Effector memory CD4-positive, alpha-beta T cell (primary cell): ENCODE measurements around the gene KCNQ4.

ENCODE experiments used
- DNase-seq, 3 donors: peaks; one replicate each; pipeline ENCODE4 v3.0.0-alpha.2; 2020
- H3K27ac ChIP-seq: 2 replicates; pipeline ENCODE4 v1.7.0; 2013; ENCODE audit warnings: mild to moderate bottlenecking, low read length, moderate library complexity; ENCODE audit not compliant: insufficient read depth, poor library complexity, severe bottlenecking
- H3K27me3 ChIP-seq: replicated peaks from 2 replicates; pipeline ENCODE4 v1.7.0; 2013; ENCODE audit warnings: mild to moderate bottlenecking, low read length; ENCODE audit not compliant: insufficient read depth, control insufficient read depth, poor library complexity, severe bottlenecking
- H3K36me3 ChIP-seq: 2 replicates; pipeline ENCODE4 v1.7.0; 2013; ENCODE audit warnings: mild to moderate bottlenecking, low read length, moderate library complexity; ENCODE audit not compliant: control insufficient read depth, insufficient read depth
- H3K4me1 ChIP-seq: 2 replicates; pipeline ENCODE4 v1.7.0; 2013; ENCODE audit warnings: low read length, mild to moderate bottlenecking; ENCODE audit not compliant: control insufficient read depth, insufficient read depth, poor library complexity, severe bottlenecking
- H3K4me3 ChIP-seq: 2 replicates; pipeline ENCODE4 v1.7.0; 2013; ENCODE audit warnings: low read length, low read depth, mild to moderate bottlenecking; ENCODE audit not compliant: insufficient read depth, poor library complexity, severe bottlenecking
- H3K9me3 ChIP-seq: 2 replicates; pipeline ENCODE4 v1.7.0; 2013; ENCODE audit warnings: mild to moderate bottlenecking, low read length, moderate library complexity; ENCODE audit not compliant: control insufficient read depth

The KCNQ4 gene

DNA sequence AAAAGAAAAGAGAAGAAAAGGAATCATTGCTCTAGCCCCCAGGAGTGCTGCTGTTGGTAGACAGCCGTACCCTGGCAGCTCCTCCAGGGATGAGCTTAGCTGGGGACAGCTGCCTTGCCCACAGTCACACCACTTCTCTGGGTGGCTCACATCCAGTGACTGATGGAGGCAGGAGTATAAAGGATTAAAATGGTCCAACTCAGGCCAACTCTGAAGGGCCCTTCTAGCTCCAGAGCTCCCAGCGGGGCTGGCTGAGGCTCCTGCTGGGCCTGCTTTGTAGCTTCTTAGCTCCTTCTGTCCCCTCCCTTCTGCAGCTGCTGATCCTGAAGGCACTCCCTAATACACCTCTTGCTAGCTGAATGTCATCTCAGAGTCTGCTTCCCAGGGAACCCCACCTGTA lies 74.2 kb downstream of the KCNQ4 start:
- H3K36me3 ChIP-seq: no peaks in the 10 kb centered on the region
- peaks cover 9% of the 10 kb centered on the region for H3K4me1 ChIP-seq
- H3K27me3 ChIP-seq: no peaks in the 10 kb centered on the region
- no peak overlapping the region for H3K27ac ChIP-seq
- no peaks in the 10 kb centered on the region for H3K9me3 ChIP-seq
- H3K4me3 ChIP-seq: no peak overlapping the region
- no peak for DNase-seq

DNA sequence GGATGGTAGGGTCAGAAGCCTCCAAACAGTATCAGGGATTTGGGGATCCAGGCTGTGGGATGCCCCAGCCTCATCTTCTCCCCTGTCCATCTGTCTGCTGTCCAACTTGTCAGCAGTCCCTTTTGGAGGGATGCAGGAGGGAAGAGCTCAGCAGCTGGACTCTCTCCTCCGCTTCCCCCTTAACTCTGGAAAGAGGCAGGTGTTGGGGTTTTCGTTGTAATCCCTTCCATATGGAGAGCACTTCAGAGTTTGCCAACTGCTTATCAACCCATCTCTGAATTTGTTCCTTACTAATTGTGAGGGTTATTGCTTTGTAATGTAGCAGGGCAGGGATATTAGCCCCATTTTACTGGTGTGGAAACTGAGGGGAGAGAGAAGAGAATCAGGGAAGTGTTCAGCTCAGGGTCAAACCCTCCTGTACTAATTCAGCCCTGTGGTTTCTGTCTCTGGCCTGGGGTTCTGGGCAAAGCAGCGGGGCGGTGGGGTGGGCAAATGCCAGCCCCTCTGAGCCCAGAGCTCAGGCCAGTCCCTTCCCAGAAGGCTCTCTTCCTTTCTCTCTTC lies 75.3 kb downstream of the KCNQ4 start:
- H3K27ac ChIP-seq: no peak overlapping the region
- H3K4me1 ChIP-seq: peaks cover 13% of the 10 kb centered on the region
- H3K4me3 ChIP-seq: no peak overlapping the region
- no peak for DNase-seq
- no peaks in the 10 kb centered on the region for H3K27me3 ChIP-seq
- no peaks in the 10 kb centered on the region for H3K9me3 ChIP-seq
- H3K36me3 ChIP-seq: no peaks in the 10 kb centered on the region

DNA sequence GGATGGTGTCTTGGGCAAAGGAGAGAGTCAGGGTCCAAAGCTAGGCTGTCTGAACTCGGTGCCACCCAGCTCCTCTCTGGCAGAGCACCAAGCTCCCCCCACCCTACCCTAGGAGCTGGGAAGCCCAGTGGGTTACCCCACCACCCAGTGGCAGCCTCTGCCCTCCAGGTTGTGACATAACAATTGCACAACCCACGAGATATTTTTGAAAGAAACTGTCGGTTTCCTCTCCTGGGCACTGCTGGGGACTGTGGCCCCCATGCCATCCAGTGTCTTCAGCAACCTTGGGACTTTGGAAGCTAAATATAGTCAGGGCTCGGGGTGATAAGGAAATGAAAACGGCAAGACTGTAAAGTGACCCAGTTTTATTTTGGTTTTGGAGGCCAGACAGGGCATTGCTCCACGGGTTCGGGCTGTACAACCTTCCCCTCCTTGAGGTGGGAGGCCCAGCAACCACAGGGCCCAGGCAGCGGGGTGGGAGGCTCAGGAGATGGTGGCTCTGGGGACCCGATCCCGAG lies 77.2 kb downstream of the KCNQ4 start:
- Histone ChIP-seq H3K27me3 (no peaks in the 10 kb centered on the region), H3K27ac (no peak overlapping the region), H3K4me3 (peak overlapping the region; percentile 32), H3K36me3 (no peaks in the 10 kb centered on the region), H3K4me1 (peaks cover 13% of the 10 kb centered on the region), H3K9me3 (no peaks in the 10 kb centered on the region)
- no peak for DNase-seq

DNA sequence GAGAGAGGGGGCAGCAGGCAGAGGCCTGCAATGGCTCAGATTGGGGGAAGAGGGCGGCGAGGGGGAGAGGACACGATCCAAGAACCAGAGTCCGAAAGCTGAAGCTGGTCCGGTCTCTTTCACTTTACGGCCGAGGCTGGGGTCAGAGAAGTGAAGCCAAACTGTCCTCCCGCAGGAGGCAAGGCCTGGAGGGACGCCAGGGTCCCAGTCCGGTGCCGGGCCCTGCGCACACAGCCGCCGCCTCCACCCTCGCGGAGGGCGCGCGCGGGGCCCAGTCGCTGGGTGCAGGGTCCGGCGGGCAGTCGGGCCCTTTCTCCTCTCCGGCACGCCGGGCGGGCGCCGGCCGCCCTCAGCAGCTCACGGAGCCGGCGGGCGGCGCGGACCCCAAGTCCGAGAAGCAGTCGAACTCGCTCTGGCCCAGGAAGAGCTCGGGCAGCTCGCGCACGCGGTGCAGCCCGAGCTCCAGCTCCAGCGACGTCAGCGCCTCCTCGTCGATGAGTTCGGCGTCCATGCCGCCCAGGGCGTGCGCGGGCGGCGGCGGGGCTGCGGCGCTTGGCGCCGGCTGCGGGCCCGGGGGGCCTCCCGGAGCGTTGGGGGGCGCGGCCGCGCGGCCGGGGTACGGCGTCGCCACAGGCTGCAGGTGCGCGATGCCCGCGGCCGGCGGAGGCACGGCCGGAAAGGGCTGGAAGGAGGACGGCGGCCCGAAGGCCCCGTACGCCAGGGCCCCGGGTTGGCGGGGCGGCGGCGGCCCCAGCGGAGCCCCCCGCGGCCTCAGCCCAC lies 77.8 kb downstream of the KCNQ4 start:
- DNase-seq: peak in 1 of 3 donors; percentile 3

DNA sequence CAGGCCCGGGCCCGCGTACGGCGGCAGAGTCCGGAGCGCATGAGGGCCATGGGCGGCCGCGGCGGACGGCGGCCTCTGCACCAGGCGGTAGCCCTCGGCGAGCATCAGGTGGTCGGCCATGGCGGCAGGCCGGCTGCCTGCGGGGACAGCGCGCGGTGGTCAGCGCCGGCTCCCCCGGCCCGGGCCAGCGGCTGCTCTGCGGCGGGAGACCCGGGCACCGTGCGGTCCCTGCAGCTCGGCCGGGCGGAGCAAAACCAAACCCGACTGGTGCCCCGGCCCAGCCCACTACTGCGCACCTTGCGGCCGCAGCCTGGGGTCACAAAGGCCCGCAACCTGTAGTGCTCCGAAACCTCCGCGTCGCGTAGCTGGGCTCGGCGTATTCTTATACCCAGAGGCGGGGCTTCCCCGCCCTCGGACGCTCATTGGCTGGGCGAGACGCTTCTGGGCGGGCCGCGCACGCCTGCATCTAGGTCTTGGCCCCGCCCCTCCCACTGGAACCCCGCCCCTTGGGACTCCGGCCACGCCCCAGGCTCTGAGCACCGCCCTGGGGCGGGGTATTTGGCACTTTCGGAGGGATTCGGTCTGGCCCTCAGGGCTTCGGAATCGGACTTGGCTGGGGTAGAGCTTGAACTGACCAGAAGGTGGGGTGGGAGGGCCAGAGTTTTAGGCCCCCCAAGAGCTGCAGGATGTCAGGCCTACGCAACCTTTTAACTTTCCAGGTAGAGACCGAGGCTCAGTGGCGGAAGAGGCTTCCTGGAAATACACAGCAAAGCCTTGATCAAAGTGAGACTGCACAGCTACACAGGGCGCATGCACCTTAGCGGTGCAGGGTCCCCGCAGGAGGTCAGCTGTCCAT lies 78.6 kb downstream of the KCNQ4 start, which contains the start of gene CITED4:
Gene CITED4 (minus strand): TSS at position 356 of the 856 bp plus-strand sequence. CDS start 236 bp downstream, at position 120.
- Histone ChIP-seq H3K4me3 (peak within 1 kb of the TSS; percentile 50), H3K27me3 (no peaks in the 10 kb centered on the region), H3K4me1 (peaks cover 13% of the 10 kb centered on the region), H3K27ac (peak within 1 kb of the TSS; percentile 61), H3K9me3 (no peaks in the 10 kb centered on the region), H3K36me3 (no peaks in the 10 kb centered on the region)
- DNase-seq: peak; percentile 93 to 96 (median 93)

More for the DNA sequence above, 77.8 kb downstream of the KCNQ4 start:
- Histone ChIP-seq H3K4me3 (peak overlapping the region; percentile 50), H3K9me3 (no peaks in the 10 kb centered on the region), H3K27me3 (no peaks in the 10 kb centered on the region), H3K36me3 (no peaks in the 10 kb centered on the region), H3K4me1 (peaks cover 13% of the 10 kb centered on the region), H3K27ac (peak overlapping the region; percentile 51)

DNA sequence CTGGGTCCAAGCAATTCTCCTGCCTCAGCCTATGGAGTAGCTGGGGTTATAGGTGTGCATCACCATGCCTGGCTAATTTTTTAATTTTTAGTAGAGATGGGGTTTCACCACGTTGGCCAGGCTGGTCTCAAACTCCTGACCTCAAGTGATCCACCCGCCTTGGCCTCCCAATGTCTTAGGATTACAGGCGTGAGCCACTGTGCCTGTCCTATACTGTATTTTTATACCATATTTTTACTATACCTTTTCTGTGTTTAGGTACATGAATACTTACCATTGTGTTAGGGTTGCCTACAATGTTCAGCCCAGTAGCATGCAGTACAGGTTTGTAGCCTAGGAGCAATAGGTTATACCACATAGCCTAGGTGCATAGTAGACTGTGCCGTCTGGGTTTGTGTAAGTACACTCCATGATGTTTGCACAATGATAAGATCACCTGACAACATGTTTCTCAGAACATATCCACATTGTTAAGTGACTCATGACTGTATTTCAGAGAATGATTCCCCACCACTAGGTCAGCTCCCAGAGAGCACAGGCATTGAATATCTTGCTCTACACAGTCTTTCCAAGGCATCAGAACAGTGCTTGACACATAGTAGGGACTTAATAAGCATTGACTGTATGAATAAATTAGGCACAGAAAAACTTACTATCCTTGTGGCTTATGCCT lies 84.6 kb downstream of the KCNQ4 start:
- H3K27me3 ChIP-seq: no peaks in the 10 kb centered on the region
- no peak for DNase-seq
- no peak overlapping the region for H3K4me3 ChIP-seq
- no peak overlapping the region for H3K27ac ChIP-seq
- H3K36me3 ChIP-seq: no peaks in the 10 kb centered on the region
- no peaks in the 10 kb centered on the region for H3K4me1 ChIP-seq
- no peaks in the 10 kb centered on the region for H3K9me3 ChIP-seq

DNA sequence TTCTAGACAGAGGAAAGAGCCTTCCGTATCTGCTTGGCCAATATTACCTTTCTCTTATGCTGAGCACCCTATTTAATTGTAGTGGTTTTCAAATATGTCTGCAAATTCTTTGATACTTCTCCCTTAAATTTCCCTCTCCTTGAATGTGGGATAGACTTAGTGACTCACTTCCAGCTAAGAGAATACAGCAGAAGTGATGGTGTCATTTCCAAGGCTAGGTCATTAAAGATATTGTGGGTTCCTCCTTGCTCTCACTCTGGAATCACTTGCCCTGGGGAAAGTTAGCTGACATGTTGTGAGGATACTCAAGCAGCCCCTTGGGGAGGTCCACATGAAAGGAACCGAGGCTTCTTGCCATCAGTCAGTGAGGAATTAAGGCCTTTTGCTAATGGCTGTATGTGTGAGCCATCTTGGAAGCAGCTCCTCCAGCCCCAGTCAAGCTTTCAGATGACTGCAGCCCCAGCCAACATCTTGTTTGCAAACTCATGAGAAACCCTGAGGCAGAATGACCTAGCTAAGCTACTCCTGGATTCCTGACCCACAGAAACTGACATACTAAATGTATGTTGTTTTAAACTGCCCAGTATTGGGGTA lies 86.6 kb downstream of the KCNQ4 start:
- Histone ChIP-seq H3K4me1 (peaks cover 3% of the 10 kb centered on the region), H3K27me3 (no peaks in the 10 kb centered on the region), H3K36me3 (no peaks in the 10 kb centered on the region), H3K9me3 (no peaks in the 10 kb centered on the region), H3K4me3 (no peak overlapping the region), H3K27ac (no peak overlapping the region)
- no peak for DNase-seq

DNA sequence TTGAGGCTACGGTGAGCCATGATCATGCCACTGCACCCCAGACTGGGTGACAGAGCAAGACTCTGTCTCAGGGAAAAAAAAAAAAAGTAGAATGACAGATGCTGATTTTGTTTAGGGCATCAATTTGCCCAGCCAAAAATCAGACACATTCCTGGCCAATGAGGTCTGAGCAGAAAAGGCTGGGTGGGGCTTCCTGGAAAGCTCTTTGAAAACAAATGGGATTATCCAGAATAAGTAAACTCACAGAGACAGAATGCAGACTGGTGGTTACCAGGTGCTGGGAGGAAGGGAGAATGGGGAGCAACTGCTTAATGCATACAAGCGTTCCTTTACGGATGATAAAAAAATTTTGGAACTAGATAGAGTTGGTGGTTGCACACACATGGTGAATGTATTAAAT lies 88.7 kb downstream of the KCNQ4 start:
- Histone ChIP-seq H3K4me1 (peaks cover 15% of the 10 kb centered on the region), H3K36me3 (no peaks in the 10 kb centered on the region), H3K27ac (no peak overlapping the region)

DNA sequence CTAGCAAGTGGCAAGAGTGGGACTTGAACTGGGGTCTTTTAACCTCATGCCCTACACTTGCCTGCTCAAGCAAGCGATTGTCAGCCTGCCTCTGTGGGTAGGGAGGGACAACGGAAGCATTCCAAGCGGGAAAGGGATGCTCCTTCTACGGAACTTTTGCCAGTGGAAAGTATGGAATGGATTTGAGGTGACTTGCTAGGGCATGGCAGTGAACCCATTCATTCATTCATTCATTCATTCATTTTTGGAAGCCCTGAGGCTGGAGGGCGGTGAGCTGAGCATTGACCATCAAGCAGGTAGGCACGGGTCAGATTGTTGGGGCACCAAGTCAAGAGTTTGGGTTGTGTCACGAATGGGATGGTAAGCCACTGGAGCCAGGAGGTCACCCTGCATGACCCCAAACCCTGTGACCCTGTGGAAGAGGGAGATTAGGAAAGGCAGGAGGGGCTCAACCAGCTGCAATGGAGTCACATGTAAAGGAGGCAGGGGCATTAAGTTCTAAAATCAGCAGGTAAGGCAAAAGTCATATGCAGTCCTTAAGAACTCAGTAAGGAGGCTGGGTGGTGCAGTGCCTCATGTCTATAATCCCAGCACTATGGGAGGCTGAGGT lies 90.4 kb downstream of the KCNQ4 start:
- Histone ChIP-seq H3K4me3 (no peak overlapping the region), H3K36me3 (no peaks in the 10 kb centered on the region), H3K27me3 (no peaks in the 10 kb centered on the region), H3K27ac (no peak overlapping the region), H3K9me3 (no peaks in the 10 kb centered on the region), H3K4me1 (peaks cover 15% of the 10 kb centered on the region)
- no peak for DNase-seq

More for the DNA sequence above, 88.7 kb downstream of the KCNQ4 start:
- no peaks in the 10 kb centered on the region for H3K27me3 ChIP-seq
- H3K9me3 ChIP-seq: no peaks in the 10 kb centered on the region
- DNase-seq: no peak
- H3K4me3 ChIP-seq: no peak overlapping the region
